ENCODE data around the gene GRK5. TPM values are rescaled to one million over a fixed set of nuclear protein-coding genes. Genes with fewer than 3 reads are reported as not detected.

Gene GRK5
- total and polyA plus RNA-seq, 5 donors = 31.3 to 89.9 (median 57.6) TPM

- no peak for DNase-seq
- Histone ChIP-seq H3K27ac (ENCODE audit: low read length) (no peak overlapping the region), H3K4me1 (ENCODE audit: control insufficient read depth, insufficient read depth, low read length) (no peaks in the 10 kb centered on the region), H3K27me3 (ENCODE audit: control insufficient read depth, insufficient read depth) (no peaks in the 10 kb centered on the region), H3K9me3 (ENCODE audit: control insufficient read depth, low read length) (no peaks in the 10 kb centered on the region), H3K4me3 (ENCODE audit: low read length) (no peak overlapping the region)
- peak in 1 of 2 donors; percentile 4 for ATAC-seq
- intact Hi-C loops (cut with DNase I) = loop anchor here (2.0 to 10.0 kb wide), 3 partner anchors 240 to 248 kb away; partner anchors contain the start of gene GRK5 (in 1 of the 4)
- 78% methylated on average over 10 of the region's 10 CpGs for WGBS
These were observed 237.5 kb downstream of the GRK5 start for GRCh38 chr10:119444866-119445265.

DNA sequence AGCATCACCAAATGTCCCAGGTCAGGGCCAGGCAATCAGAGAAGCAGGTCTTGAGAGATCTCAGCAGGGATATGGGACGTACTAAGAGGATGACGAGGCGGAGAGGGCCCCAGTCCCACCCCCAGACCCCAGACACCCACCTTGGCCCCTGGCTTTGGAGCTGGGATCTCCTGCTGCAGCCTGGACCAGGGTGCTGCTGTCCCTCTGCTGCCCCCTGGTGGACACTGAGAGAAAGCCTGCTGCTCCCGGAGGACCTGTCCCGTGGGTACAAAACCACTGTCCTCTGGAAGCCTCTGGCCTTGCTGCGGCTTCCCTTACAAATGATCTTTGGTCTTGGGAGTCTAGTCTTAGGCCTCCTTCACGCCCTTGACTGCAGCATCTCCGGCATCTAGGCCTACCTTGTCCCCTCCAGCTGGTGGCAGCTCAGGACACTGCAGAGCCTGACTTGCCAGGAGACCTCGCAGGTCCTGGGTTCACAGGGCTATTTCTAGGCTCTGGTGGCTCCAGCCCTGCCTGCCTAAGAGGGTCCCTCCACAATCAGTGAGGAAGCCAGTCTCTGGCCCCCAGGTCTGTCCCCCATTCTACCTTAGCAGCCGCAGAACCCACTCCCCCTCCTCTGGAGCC, 238.1 kb downstream of the GRK5 start:
- DNase-seq (peak; percentile 85 to 93 (median 93)), ATAC-seq (peak; percentile 61 to 63)
- Histone ChIP-seq H3K4me3 (ENCODE audit: low read length) (no peak overlapping the region), H3K4me1 (ENCODE audit: control insufficient read depth, insufficient read depth, low read length) (no peaks in the 10 kb centered on the region), H3K27me3 (ENCODE audit: control insufficient read depth, insufficient read depth) (no peaks in the 10 kb centered on the region), H3K27ac (ENCODE audit: low read length) (no peak overlapping the region), H3K9me3 (ENCODE audit: control insufficient read depth, low read length) (no peaks in the 10 kb centered on the region)
- intact Hi-C loops (cut with DNase I) = loop anchor here (2.0 to 10.0 kb wide), 3 partner anchors 241 to 248 kb away; partner anchors contain the start of gene GRK5 (in 1 of the 4)
- 29% methylated on average over 10 of the region's 10 CpGs for WGBS

DNA sequence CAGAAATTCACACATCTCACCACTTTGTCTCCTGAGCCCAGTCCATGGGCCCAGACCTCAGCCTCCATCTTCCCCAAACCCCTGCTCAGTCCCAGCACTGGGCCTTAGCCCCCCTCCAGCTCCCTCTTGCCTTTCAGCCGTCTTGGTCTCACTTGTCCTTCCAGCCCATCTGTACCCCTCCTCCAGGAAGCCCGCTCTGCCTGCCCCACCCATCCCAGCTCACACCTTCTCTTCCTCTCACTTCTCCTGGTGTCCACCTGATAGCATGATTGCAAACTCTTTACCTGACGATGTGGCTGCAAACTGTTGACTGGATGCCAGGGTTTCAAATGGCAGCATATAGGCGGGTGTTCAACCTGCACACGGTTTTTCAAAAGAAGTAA, 238.6 kb downstream of the GRK5 start:
- H3K9me3 ChIP-seq (ENCODE audit: control insufficient read depth, low read length) = no peaks in the 10 kb centered on the region
- intact Hi-C loops (cut with DNase I) = loop anchor here (2.0 to 10.0 kb wide), 3 partner anchors 241 to 249 kb away; partner anchors contain the start of gene GRK5 (in 1 of the 4)
- no peak overlapping the region for H3K27ac ChIP-seq (ENCODE audit: low read length)
- DNase-seq = no peak
- H3K27me3 ChIP-seq (ENCODE audit: control insufficient read depth, insufficient read depth) = no peaks in the 10 kb centered on the region
- no peak overlapping the region for H3K4me3 ChIP-seq (ENCODE audit: low read length)
- no peaks in the 10 kb centered on the region for H3K4me1 ChIP-seq (ENCODE audit: control insufficient read depth, insufficient read depth, low read length)
- 93% methylated on average over 5 of the region's 5 CpGs for WGBS
- ATAC-seq = no peak

DNA sequence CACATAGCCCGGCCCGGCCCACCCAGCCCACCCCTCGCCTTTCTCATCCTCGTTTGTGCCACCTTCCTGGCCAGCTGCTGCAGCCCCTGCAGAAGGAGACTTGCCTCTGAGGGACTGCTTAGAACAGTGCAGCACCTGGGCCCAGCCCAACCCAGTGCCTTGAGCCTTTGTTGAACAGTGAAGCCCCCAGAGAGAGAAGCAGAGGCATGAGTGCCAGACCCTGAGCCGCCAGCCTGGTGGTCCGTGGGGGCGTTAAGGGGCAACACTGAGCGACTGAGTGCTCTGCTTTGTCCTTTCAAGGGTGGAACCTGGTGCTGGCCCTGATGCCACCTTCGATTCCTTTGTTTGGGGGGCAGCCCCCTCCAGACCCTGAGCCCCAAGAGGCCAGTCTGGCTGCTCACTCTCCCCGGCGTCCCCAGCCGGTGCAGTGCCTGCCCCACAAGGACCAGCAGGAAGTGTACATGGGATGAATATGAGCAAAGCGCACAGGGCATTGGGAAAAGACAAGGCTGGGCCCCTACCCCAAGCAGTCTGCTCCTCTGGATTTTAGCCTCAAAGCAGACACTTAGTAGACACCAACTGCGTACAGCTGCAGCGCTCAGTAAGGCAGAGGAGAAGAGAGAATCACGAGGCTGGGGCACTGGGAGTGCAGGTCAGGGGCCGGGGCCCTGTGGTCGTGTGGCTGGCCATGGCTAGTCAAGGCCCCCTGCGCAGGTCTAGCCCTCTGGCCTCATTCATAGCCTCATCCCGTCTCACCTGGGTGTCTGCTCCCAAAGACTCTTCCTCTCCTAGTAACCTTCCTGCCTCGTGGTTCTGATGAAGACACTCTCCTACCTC, 239.3 kb downstream of the GRK5 start:
- no peak for DNase-seq
- WGBS = 91% methylated on average over 21 of the region's 21 CpGs
- ATAC-seq = no peak
- Histone ChIP-seq H3K9me3 (ENCODE audit: control insufficient read depth, low read length) (no peaks in the 10 kb centered on the region), H3K27ac (ENCODE audit: low read length) (no peak overlapping the region), H3K4me1 (ENCODE audit: control insufficient read depth, insufficient read depth, low read length) (no peaks in the 10 kb centered on the region), H3K27me3 (ENCODE audit: control insufficient read depth, insufficient read depth) (no peaks in the 10 kb centered on the region), H3K4me3 (ENCODE audit: low read length) (no peak overlapping the region)
- intact Hi-C loops (cut with DNase I) = loop anchor here in 2 of 4 donors (5.0 to 10.0 kb wide), 2 partner anchors 242 to 249 kb away; partner anchors contain the start of gene GRK5 (in 1 of the 2)

DNA sequence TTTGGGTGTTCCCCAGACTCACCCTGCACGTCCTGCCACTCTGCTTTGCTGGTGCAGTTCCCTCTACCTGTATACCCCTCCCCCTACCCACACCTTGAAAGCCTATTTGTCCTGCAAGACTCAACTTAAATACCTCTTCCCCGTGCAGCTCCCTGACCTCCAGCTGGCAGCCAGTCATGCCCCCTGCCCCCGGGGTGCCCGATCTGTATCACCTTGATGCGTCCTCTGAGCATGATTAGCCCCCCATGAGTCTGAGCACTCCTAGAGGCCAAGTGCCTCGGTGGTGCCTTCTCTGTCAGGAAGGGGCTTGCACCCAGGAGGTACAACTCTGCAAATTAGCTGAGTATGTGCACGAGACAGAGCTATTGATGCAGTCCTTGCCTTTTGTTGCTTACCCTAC, 240.1 kb downstream of the GRK5 start:
- Histone ChIP-seq H3K27ac (ENCODE audit: low read length) (no peak overlapping the region), H3K9me3 (ENCODE audit: control insufficient read depth, low read length) (no peaks in the 10 kb centered on the region), H3K4me1 (ENCODE audit: control insufficient read depth, insufficient read depth, low read length) (no peaks in the 10 kb centered on the region), H3K4me3 (ENCODE audit: low read length) (no peak overlapping the region), H3K27me3 (ENCODE audit: control insufficient read depth, insufficient read depth) (no peaks in the 10 kb centered on the region)
- DNase-seq (no peak), ATAC-seq (no peak)
- WGBS = 85% methylated on average over 7 of the region's 7 CpGs
- intact Hi-C loops (cut with DNase I) = loop anchor here in 2 of 4 donors (5.0 to 10.0 kb wide), 2 partner anchors 243 to 250 kb away; partner anchors contain the start of gene GRK5 (in 1 of the 2)

- no peak overlapping the region for H3K4me3 ChIP-seq (ENCODE audit: low read length)
- DNase-seq = peak in 1 of 3 donors; percentile 66
- intact Hi-C loops (cut with DNase I) = loop anchor here in 2 of 4 donors (5.0 to 10.0 kb wide), 2 partner anchors 243 to 251 kb away; partner anchors contain the start of gene GRK5 (in 1 of the 2)
- no peaks in the 10 kb centered on the region for H3K4me1 ChIP-seq (ENCODE audit: control insufficient read depth, insufficient read depth, low read length)
- WGBS = 82% methylated on average over 18 of the region's 18 CpGs
- ATAC-seq = no peak
- H3K27me3 ChIP-seq (ENCODE audit: control insufficient read depth, insufficient read depth) = no peaks in the 10 kb centered on the region
- no peak overlapping the region for H3K27ac ChIP-seq (ENCODE audit: low read length)
- H3K9me3 ChIP-seq (ENCODE audit: control insufficient read depth, low read length) = no peaks in the 10 kb centered on the region
These were observed 240.6 kb downstream of the GRK5 start for GRCh38 chr10:119447823-119448546.

- Histone ChIP-seq H3K27me3 (ENCODE audit: control insufficient read depth, insufficient read depth) (no peaks in the 10 kb centered on the region), H3K4me3 (ENCODE audit: low read length) (no peak overlapping the region), H3K4me1 (ENCODE audit: control insufficient read depth, insufficient read depth, low read length) (no peaks in the 10 kb centered on the region), H3K9me3 (ENCODE audit: control insufficient read depth, low read length) (no peaks in the 10 kb centered on the region), H3K27ac (ENCODE audit: low read length) (no peak overlapping the region)
- peak in 1 of 3 donors; percentile 40 for DNase-seq
- ATAC-seq = no peak
- intact Hi-C loops (cut with DNase I) = loop anchor here in 2 of 4 donors (5.0 to 10.0 kb wide), 2 partner anchors 244 to 252 kb away; partner anchors contain the start of gene GRK5 (in 1 of the 2)
- WGBS = 81% methylated on average over 26 of the region's 26 CpGs
These were observed 241.5 kb downstream of the GRK5 start for GRCh38 chr10:119448628-119449584.

DNA sequence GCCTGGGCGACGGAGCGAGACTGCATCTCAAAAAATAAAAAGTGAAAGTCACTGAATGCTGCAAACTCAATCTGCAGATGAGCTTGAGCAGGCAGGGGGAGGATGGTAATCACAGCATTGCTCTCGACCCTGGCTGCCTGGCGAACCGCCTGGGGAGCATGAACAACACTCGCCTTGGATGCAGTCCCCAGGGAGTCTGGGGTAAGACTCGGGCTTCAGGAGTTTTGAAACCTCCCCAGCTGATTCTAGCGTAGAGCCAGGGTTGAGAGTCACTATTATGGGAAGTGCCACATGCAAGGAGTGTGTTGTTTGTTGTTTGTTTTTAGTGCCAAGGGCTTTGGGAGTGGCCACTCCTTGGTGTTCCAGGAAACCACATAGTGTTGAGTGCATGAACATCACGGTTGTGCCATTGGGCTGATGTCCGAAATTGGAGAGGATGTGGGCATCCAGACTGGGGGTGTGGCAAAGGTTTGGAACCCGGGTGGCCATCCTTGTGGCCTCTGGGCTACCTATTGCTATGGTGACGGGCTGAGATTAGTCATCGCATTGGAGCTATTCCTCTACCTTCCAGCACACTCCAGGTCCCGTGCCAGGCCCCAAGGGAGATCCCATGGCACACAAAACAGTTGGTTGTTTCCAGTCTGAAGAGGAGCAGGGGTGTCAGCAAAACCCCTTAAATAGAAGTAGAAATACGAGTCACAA, 242.5 kb downstream of the GRK5 start:
- Histone ChIP-seq H3K4me3 (ENCODE audit: low read length) (no peak overlapping the region), H3K4me1 (ENCODE audit: control insufficient read depth, insufficient read depth, low read length) (no peaks in the 10 kb centered on the region), H3K27ac (ENCODE audit: low read length) (no peak overlapping the region), H3K9me3 (ENCODE audit: control insufficient read depth, low read length) (no peaks in the 10 kb centered on the region), H3K27me3 (ENCODE audit: control insufficient read depth, insufficient read depth) (no peaks in the 10 kb centered on the region)
- intact Hi-C loops (cut with DNase I) = loop anchor here in 2 of 4 donors (5.0 to 10.0 kb wide), 2 partner anchors 245 to 253 kb away; partner anchors contain the start of gene GRK5 (in 1 of the 2)
- WGBS = 63% methylated on average over 16 of the region's 16 CpGs
- DNase-seq (peak; percentile 85 to 90 (median 88)), ATAC-seq (peak; percentile 21 to 44)

- intact Hi-C loops (cut with DNase I) = no loop called here
- Histone ChIP-seq H3K4me1 (ENCODE audit: control insufficient read depth, insufficient read depth, low read length) (no peaks in the 10 kb centered on the region), H3K9me3 (ENCODE audit: control insufficient read depth, low read length) (no peaks in the 10 kb centered on the region), H3K27me3 (ENCODE audit: control insufficient read depth, insufficient read depth) (no peaks in the 10 kb centered on the region), H3K4me3 (ENCODE audit: low read length) (no peak overlapping the region), H3K27ac (ENCODE audit: low read length) (no peak overlapping the region)
- 80% methylated on average over 16 of the region's 16 CpGs for WGBS
- DNase-seq = no peak
- no peak for ATAC-seq
These were observed 243.4 kb downstream of the GRK5 start for GRCh38 chr10:119450606-119451299.
